ENCODE data around the gene MAGI1. TPM values are rescaled to one million over a fixed set of nuclear protein-coding genes. Genes with fewer than 3 reads are reported as not detected.
A peak's percentile ranks its signal among the peaks of the same experiment; 100 is the strongest.

MAGI1 gene
- total RNA-seq, 6 donors from 2014 or later, result 33.0 to 72.9 (median 62.4) TPM

- TF ChIP-seq CTCF (IDR thresholded peaks at IDR 0.05) (no peak), EP300 (IDR thresholded peaks at IDR 0.05) (no peak), POLR2AphosphoS5 (IDR thresholded peaks at IDR 0.05) (no peak), POLR2A (IDR thresholded peaks at IDR 0.05) (no peak)
- Histone ChIP-seq H3K9me3 (no peaks in the 10 kb centered on the region), H3K4me3 (no peak overlapping the region), H3K4me1 (peaks cover 0 to 9% (median 7%) of the 10 kb centered on the region in 4 donors), H3K27ac (peak overlapping the region in 2 of 4 donors; percentile 13 to 53), H3K36me3 (no peaks in the 10 kb centered on the region), H3K27me3 (no peaks in the 10 kb centered on the region)
- ATAC-seq (ENCODE audit: low FRiP score in 2 of 2) (no peak), DNase-seq (no peak)
- 40 to 47% methylated on average over 7 of the region's 7 CpGs for WGBS, 2 donors
Observed at GRCh38 chr3:65971293-65972252, 67.1 kb downstream of the MAGI1 start.

GRCh38 chr3:65968996-65969395, 69.7 kb downstream of the MAGI1 start:
- H3K27ac ChIP-seq, result no peak overlapping the region
- H3K9me3 ChIP-seq, result no peaks in the 10 kb centered on the region

GRCh38 chr3:65967451-65967850, 71.3 kb downstream of the MAGI1 start:
- peaks cover 18 to 23% (median 19%) of the 10 kb centered on the region in 4 donors for H3K4me1 ChIP-seq
- H3K9me3 ChIP-seq, result no peaks in the 10 kb centered on the region
- no peak for DNase-seq
- 62 to 82% methylated on average over 3 of the region's 3 CpGs for WGBS, 2 donors
- no peak overlapping the region for H3K27ac ChIP-seq
- no peak for ATAC-seq (ENCODE audit: low FRiP score in 2 of 2)
- no peaks in the 10 kb centered on the region for H3K36me3 ChIP-seq
- TF ChIP-seq EP300 (IDR thresholded peaks at IDR 0.05) (no peak), POLR2AphosphoS5 (IDR thresholded peaks at IDR 0.05) (no peak), CTCF (IDR thresholded peaks at IDR 0.05) (no peak), POLR2A (IDR thresholded peaks at IDR 0.05) (no peak)
- no peaks in the 10 kb centered on the region for H3K27me3 ChIP-seq
- no peak overlapping the region for H3K4me3 ChIP-seq

More at GRCh38 chr3:65968996-65969395, 69.7 kb downstream of the MAGI1 start:
- DNase-seq (no peak), ATAC-seq (ENCODE audit: low FRiP score in 2 of 2) (no peak)
- 89 to 92% methylated on average over 5 of the region's 5 CpGs for WGBS, 2 donors
- TF ChIP-seq POLR2AphosphoS5 (IDR thresholded peaks at IDR 0.05), result no peak
- no peaks in the 10 kb centered on the region for H3K27me3 ChIP-seq
- peaks cover 8 to 16% (median 12%) of the 10 kb centered on the region in 4 donors for H3K4me1 ChIP-seq
- no peak overlapping the region for H3K4me3 ChIP-seq
- no peaks in the 10 kb centered on the region for H3K36me3 ChIP-seq

- 95 to 96% methylated on average over 3 of the region's 3 CpGs for WGBS, 2 donors
- TF ChIP-seq POLR2A (IDR thresholded peaks at IDR 0.05) (no peak), EP300 (IDR thresholded peaks at IDR 0.05) (no peak), POLR2AphosphoS5 (IDR thresholded peaks at IDR 0.05) (no peak), CTCF (IDR thresholded peaks at IDR 0.05) (no peak)
Observed at GRCh38 chr3:65964838-65965237, 73.9 kb downstream of the MAGI1 start.

GRCh38 chr3:65963787-65964677, 74.7 kb downstream of the MAGI1 start:
- peaks cover 17 to 32% (median 26%) of the 10 kb centered on the region in 4 donors for H3K4me1 ChIP-seq
- DNase-seq, result no peak
- H3K9me3 ChIP-seq, result no peaks in the 10 kb centered on the region
- H3K27ac ChIP-seq, result peak overlapping the region in 3 of 4 donors; percentile 25 to 53 (median 52)
- no peaks in the 10 kb centered on the region for H3K36me3 ChIP-seq
- no peak for TF ChIP-seq POLR2AphosphoS5 (IDR thresholded peaks at IDR 0.05)
- no peak for TF ChIP-seq CTCF (IDR thresholded peaks at IDR 0.05)
- no peak for TF ChIP-seq POLR2A (IDR thresholded peaks at IDR 0.05)
- TF ChIP-seq EP300 (IDR thresholded peaks at IDR 0.05), result peak in 1 of 4 donors; percentile 40
- peak; percentile 62 to 74 for ATAC-seq (ENCODE audit: low FRiP score in 2 of 2)
- no peak overlapping the region for H3K4me3 ChIP-seq
- WGBS, 2 donors, result 71 to 85% methylated on average over 5 of the region's 5 CpGs
- no peaks in the 10 kb centered on the region for H3K27me3 ChIP-seq

More at GRCh38 chr3:65964838-65965237, 73.9 kb downstream of the MAGI1 start:
- Histone ChIP-seq H3K27ac (peak overlapping the region in 3 of 4 donors; percentile 16 to 53 (median 52)), H3K27me3 (no peaks in the 10 kb centered on the region), H3K36me3 (no peaks in the 10 kb centered on the region), H3K4me1 (peaks cover 17 to 32% (median 26%) of the 10 kb centered on the region in 4 donors), H3K4me3 (no peak overlapping the region), H3K9me3 (no peaks in the 10 kb centered on the region)
- DNase-seq (no peak), ATAC-seq (ENCODE audit: low FRiP score in 2 of 2) (no peak)
